ENCODE results near the gene PACS1.

DNA sequence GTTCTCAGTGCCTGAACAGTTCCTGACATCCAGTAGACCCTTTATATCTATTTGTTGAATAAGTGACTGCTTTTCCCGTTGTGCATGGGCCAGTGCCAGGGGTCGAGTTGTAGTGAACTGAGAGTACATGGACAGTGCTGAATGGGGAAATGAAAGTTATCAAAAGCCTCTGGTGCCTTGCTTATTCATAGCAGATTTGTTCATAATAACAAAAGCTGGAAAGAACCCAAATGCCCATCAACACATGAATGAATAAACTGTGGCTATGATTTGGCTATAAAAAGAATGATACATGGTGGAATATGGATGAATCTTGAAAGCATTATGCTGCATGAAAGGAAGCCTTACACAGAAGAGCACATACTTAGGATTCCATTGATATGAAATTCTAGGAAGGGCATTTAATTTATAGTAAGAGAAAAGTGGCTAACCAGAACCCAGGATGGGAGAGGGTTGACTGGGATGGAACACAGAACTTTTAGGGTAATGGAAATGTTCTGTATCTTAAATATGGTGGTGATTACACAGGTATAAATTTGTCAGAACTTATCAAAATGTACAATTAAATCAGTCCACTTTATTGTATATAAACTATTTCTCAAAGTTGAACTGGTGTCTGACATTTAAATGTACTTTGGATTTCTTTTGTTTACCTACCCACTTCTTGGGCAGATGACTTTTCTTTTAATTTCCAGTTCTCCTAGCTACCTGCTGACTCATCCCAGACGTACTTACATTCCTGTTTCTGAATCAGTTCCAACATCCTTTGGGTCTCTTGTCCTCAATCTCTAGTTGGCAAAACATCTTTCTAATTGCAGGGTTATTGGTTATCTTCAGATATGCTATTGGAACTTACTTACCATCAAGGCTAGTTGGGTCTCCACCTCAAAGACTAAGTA, 42.8 kb downstream of the PACS1 start:
- TF ChIP-seq, protein P1, sequence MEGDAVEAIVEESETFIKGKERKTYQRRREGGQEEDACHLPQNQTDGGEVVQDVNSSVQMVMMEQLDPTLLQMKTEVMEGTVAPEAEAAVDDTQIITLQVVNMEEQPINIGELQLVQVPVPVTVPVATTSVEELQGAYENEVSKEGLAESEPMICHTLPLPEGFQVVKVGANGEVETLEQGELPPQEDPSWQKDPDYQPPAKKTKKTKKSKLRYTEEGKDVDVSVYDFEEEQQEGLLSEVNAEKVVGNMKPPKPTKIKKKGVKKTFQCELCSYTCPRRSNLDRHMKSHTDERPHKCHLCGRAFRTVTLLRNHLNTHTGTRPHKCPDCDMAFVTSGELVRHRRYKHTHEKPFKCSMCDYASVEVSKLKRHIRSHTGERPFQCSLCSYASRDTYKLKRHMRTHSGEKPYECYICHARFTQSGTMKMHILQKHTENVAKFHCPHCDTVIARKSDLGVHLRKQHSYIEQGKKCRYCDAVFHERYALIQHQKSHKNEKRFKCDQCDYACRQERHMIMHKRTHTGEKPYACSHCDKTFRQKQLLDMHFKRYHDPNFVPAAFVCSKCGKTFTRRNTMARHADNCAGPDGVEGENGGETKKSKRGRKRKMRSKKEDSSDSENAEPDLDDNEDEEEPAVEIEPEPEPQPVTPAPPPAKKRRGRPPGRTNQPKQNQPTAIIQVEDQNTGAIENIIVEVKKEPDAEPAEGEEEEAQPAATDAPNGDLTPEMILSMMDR (IDR thresholded peaks at IDR 0.05; ENCODE audit: low read depth, low read length, poor library complexity, severe bottlenecking), result no peak
- no peak for TF ChIP-seq EZH2phosphoT487 (IDR thresholded peaks at IDR 0.05; ENCODE audit: borderline replicate concordance, low read length)
